ENCODE measurements around the gene KLRC3. TPM values are rescaled to one million over a fixed set of nuclear protein-coding genes. Genes with fewer than 3 reads are reported as not detected.

KLRC3 gene
- total RNA-seq, 1 experiment from 2014 or later = 2.3 TPM

- intact Hi-C loops (cut with micrococcal nuclease) = no loop called here
- no peak for DNase-seq (ENCODE audit: unreplicated experiment)
- no TSS peak for BruUV-seq (replicated peaks)
- Mint-ChIP-seq H3K27ac (ENCODE audit: low read depth, unreplicated experiment) (no peak overlapping the region), H3K36me3 (ENCODE audit: insufficient read depth, unreplicated experiment) (peaks cover 8% of the 10 kb centered on the region), H3K4me3 (ENCODE audit: unreplicated experiment) (no peak overlapping the region), H3K4me1 (ENCODE audit: insufficient read depth, unreplicated experiment) (peaks cover 2% of the 10 kb centered on the region), H3K9me3 (ENCODE audit: unreplicated experiment) (no peaks in the 10 kb centered on the region), H3K27me3 (ENCODE audit: insufficient read depth, unreplicated experiment) (no peaks in the 10 kb centered on the region)
- no peak for TF ChIP-seq CTCF (IDR thresholded peaks at IDR 0.05; ENCODE audit: unreplicated experiment)
- ChIA-PET POLR2A (interaction anchor here (0.6 to 2.0 kb wide), 3 partner anchors 12 to 40 kb away, joined by 3 to 11 read pairs (median 4); partner anchors contain the start of gene KLRC3), CTCF (no interaction called here)
Measured at GRCh38 chr12:10405294-10405693, 15.1 kb downstream of the KLRC3 start.

- H3K4me1 Mint-ChIP-seq (ENCODE audit: insufficient read depth, unreplicated experiment) = peaks cover 5% of the 10 kb centered on the region
- ChIA-PET POLR2A (interaction anchor here (1.1 to 2.0 kb wide), 2 partner anchors 11 to 40 kb away, joined by 4 to 11 read pairs; no protein-coding TSS in a partner anchor), CTCF (no interaction called here)
- no peak overlapping the region for H3K27ac Mint-ChIP-seq (ENCODE audit: low read depth, unreplicated experiment)
- peaks cover 8% of the 10 kb centered on the region for H3K36me3 Mint-ChIP-seq (ENCODE audit: insufficient read depth, unreplicated experiment)
- no TSS peak for BruUV-seq (replicated peaks)
- DNase-seq (ENCODE audit: unreplicated experiment) = no peak
- H3K4me3 Mint-ChIP-seq (ENCODE audit: unreplicated experiment) = no peak overlapping the region
- no peak for TF ChIP-seq CTCF (IDR thresholded peaks at IDR 0.05; ENCODE audit: unreplicated experiment)
- no peaks in the 10 kb centered on the region for H3K27me3 Mint-ChIP-seq (ENCODE audit: insufficient read depth, unreplicated experiment)
- intact Hi-C loops (cut with micrococcal nuclease) = no loop called here
- H3K9me3 Mint-ChIP-seq (ENCODE audit: unreplicated experiment) = no peaks in the 10 kb centered on the region
Measured at GRCh38 chr12:10404798-10405197, 15.6 kb downstream of the KLRC3 start.

- intact Hi-C loops (cut with micrococcal nuclease) = no loop called here
- Mint-ChIP-seq H3K4me3 (ENCODE audit: unreplicated experiment) (no peak overlapping the region), H3K27ac (ENCODE audit: low read depth, unreplicated experiment) (no peak overlapping the region), H3K36me3 (ENCODE audit: insufficient read depth, unreplicated experiment) (peaks cover 9% of the 10 kb centered on the region), H3K9me3 (ENCODE audit: unreplicated experiment) (no peaks in the 10 kb centered on the region), H3K4me1 (ENCODE audit: insufficient read depth, unreplicated experiment) (peaks cover 13% of the 10 kb centered on the region), H3K27me3 (ENCODE audit: insufficient read depth, unreplicated experiment) (no peaks in the 10 kb centered on the region)
- TF ChIP-seq CTCF (IDR thresholded peaks at IDR 0.05; ENCODE audit: unreplicated experiment) = no peak
- no TSS peak for BruUV-seq (replicated peaks)
- no peak for DNase-seq (ENCODE audit: unreplicated experiment)
- ChIA-PET POLR2A (interaction anchor here (1.2 kb wide), 1 partner anchor 8 kb away, joined by 4 read pairs; no protein-coding TSS in a partner anchor), CTCF (no interaction called here)
Measured at GRCh38 chr12:10400829-10401228, 19.6 kb downstream of the KLRC3 start.

- Mint-ChIP-seq H3K27ac (ENCODE audit: low read depth, unreplicated experiment) (no peak overlapping the region), H3K4me3 (ENCODE audit: unreplicated experiment) (no peak overlapping the region), H3K9me3 (ENCODE audit: unreplicated experiment) (no peaks in the 10 kb centered on the region), H3K27me3 (ENCODE audit: insufficient read depth, unreplicated experiment) (no peaks in the 10 kb centered on the region), H3K4me1 (ENCODE audit: insufficient read depth, unreplicated experiment) (peaks cover 31% of the 10 kb centered on the region), H3K36me3 (ENCODE audit: insufficient read depth, unreplicated experiment) (peaks cover 8% of the 10 kb centered on the region)
- BruUV-seq (replicated peaks) = no TSS peak
- no peak for TF ChIP-seq CTCF (IDR thresholded peaks at IDR 0.05; ENCODE audit: unreplicated experiment)
- intact Hi-C loops (cut with micrococcal nuclease) = no loop called here
- DNase-seq (ENCODE audit: unreplicated experiment) = no peak
- CTCF ChIA-PET = no interaction called here
- POLR2A ChIA-PET = interaction anchor here (0.6 to 1.9 kb wide), 5 partner anchors 11 to 67 kb away, joined by 3 to 9 read pairs (median 5); no protein-coding TSS in a partner anchor
Measured at GRCh38 chr12:10398168-10398567, 22.2 kb downstream of the KLRC3 start.
